Measurements from ENCODE around the gene ENOSF1. TPM values are rescaled to one million over a fixed set of nuclear protein-coding genes. Genes with fewer than 3 reads are reported as not detected.

The ENOSF1 gene
- total RNA-seq, 1 experiment from 2014 or later: 44.6 TPM

GRCh38 chr18:754656-755055 is 42.2 kb upstream of the ENOSF1 start:
- no peak for DNase-seq (ENCODE audit: low spot score)
- Mint-ChIP-seq H3K4me3 (no peak overlapping the region), H3K9me3 (no peaks in the 10 kb centered on the region), H3K36me3 (peaks cover 14% of the 10 kb centered on the region), H3K27ac (no peak overlapping the region), H3K27me3 (ENCODE audit: low read depth) (no peaks in the 10 kb centered on the region), H3K4me1 (no peaks in the 10 kb centered on the region)
- CTCF ChIA-PET: interaction anchor here (1.0 to 1.3 kb wide), 3 partner anchors 76 to 130 kb away, joined by 3 read pairs; no protein-coding TSS in a partner anchor
- ATAC-seq: no peak
- TF ChIP-seq E2F4 (CRISPR knock-in tag; IDR thresholded peaks at IDR 0.05; ENCODE audit: borderline replicate concordance, low read depth) (no peak), NR1H2 (CRISPR knock-in tag; IDR thresholded peaks at IDR 0.05) (no peak), ZNF423 (CRISPR knock-in tag; IDR thresholded peaks at IDR 0.05) (no peak), MAX (CRISPR knock-in tag; IDR thresholded peaks at IDR 0.05) (no peak), ZBTB21 (CRISPR knock-in tag; IDR thresholded peaks at IDR 0.05; ENCODE audit: borderline replicate concordance) (no peak)
- POLR2A ChIA-PET: no interaction called here

DNA sequence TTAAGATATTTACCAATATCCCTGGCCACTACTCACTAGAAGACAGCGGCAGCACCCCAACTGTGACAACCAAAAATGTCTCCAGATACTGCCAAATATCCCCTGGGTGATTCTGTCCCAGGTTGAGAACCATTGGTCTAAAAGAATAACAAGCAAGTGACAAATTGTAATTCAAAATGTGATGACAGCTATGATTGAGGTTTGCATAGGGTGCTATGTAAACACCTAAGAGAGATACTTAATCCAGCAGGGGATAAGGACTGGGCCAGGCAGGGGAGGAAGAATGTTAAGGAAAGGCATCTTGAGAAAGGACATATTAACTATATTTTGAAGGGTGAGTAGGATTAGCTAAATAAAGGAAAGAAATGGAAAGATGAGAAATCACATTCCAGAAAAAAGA is 38.0 kb upstream of the ENOSF1 start:
- Mint-ChIP-seq H3K9me3 (no peaks in the 10 kb centered on the region), H3K27me3 (ENCODE audit: low read depth) (no peaks in the 10 kb centered on the region), H3K36me3 (peaks cover 24% of the 10 kb centered on the region), H3K4me1 (no peaks in the 10 kb centered on the region), H3K4me3 (no peak overlapping the region), H3K27ac (no peak overlapping the region)
- ChIA-PET POLR2A (interaction anchor here (0.6 kb wide), 1 partner anchor 105 kb away, joined by 3 read pairs; no protein-coding TSS in a partner anchor), CTCF (no interaction called here)
- no peak for TF ChIP-seq ETV6 (CRISPR knock-in tag; IDR thresholded peaks at IDR 0.05)
- no peak for TF ChIP-seq MXD4 (CRISPR knock-in tag; IDR thresholded peaks at IDR 0.05; ENCODE audit: borderline replicate concordance)
- TF ChIP-seq, protein P1, sequence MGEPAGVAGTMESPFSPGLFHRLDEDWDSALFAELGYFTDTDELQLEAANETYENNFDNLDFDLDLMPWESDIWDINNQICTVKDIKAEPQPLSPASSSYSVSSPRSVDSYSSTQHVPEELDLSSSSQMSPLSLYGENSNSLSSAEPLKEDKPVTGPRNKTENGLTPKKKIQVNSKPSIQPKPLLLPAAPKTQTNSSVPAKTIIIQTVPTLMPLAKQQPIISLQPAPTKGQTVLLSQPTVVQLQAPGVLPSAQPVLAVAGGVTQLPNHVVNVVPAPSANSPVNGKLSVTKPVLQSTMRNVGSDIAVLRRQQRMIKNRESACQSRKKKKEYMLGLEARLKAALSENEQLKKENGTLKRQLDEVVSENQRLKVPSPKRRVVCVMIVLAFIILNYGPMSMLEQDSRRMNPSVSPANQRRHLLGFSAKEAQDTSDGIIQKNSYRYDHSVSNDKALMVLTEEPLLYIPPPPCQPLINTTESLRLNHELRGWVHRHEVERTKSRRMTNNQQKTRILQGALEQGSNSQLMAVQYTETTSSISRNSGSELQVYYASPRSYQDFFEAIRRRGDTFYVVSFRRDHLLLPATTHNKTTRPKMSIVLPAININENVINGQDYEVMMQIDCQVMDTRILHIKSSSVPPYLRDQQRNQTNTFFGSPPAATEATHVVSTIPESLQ (CRISPR knock-in tag; IDR thresholded peaks at IDR 0.05): no peak
- TF ChIP-seq, protein P2, sequence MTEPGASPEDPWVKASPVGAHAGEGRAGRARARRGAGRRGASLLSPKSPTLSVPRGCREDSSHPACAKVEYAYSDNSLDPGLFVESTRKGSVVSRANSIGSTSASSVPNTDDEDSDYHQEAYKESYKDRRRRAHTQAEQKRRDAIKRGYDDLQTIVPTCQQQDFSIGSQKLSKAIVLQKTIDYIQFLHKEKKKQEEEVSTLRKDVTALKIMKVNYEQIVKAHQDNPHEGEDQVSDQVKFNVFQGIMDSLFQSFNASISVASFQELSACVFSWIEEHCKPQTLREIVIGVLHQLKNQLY (CRISPR knock-in tag; IDR thresholded peaks at IDR 0.05): no peak
- TF ChIP-seq, protein P3, sequence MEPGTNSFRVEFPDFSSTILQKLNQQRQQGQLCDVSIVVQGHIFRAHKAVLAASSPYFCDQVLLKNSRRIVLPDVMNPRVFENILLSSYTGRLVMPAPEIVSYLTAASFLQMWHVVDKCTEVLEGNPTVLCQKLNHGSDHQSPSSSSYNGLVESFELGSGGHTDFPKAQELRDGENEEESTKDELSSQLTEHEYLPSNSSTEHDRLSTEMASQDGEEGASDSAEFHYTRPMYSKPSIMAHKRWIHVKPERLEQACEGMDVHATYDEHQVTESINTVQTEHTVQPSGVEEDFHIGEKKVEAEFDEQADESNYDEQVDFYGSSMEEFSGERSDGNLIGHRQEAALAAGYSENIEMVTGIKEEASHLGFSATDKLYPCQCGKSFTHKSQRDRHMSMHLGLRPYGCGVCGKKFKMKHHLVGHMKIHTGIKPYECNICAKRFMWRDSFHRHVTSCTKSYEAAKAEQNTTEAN (CRISPR knock-in tag; IDR thresholded peaks at IDR 0.05): no peak
- TF ChIP-seq ZNF219 (CRISPR knock-in tag; IDR thresholded peaks at IDR 0.05; ENCODE audit: borderline replicate concordance): no peak
- no peak for TF ChIP-seq TEAD4 (CRISPR knock-in tag; IDR thresholded peaks at IDR 0.05)
- DNase-seq (ENCODE audit: low spot score) (no peak), ATAC-seq (no peak)

- Mint-ChIP-seq H3K4me1 (no peaks in the 10 kb centered on the region), H3K36me3 (peaks cover 32% of the 10 kb centered on the region), H3K9me3 (no peaks in the 10 kb centered on the region), H3K27ac (no peak overlapping the region), H3K27me3 (ENCODE audit: low read depth) (no peaks in the 10 kb centered on the region), H3K4me3 (no peak overlapping the region)
- CTCF ChIA-PET: interaction anchor here (0.7 kb wide), 1 partner anchor 87 kb away, joined by 3 read pairs; no protein-coding TSS in a partner anchor
- ATAC-seq (no peak), DNase-seq (ENCODE audit: low spot score) (no peak)
- POLR2A ChIA-PET: no interaction called here
- no peak for TF ChIP-seq CREM (CRISPR knock-in tag; IDR thresholded peaks at IDR 0.05)
- TF ChIP-seq, protein P4, sequence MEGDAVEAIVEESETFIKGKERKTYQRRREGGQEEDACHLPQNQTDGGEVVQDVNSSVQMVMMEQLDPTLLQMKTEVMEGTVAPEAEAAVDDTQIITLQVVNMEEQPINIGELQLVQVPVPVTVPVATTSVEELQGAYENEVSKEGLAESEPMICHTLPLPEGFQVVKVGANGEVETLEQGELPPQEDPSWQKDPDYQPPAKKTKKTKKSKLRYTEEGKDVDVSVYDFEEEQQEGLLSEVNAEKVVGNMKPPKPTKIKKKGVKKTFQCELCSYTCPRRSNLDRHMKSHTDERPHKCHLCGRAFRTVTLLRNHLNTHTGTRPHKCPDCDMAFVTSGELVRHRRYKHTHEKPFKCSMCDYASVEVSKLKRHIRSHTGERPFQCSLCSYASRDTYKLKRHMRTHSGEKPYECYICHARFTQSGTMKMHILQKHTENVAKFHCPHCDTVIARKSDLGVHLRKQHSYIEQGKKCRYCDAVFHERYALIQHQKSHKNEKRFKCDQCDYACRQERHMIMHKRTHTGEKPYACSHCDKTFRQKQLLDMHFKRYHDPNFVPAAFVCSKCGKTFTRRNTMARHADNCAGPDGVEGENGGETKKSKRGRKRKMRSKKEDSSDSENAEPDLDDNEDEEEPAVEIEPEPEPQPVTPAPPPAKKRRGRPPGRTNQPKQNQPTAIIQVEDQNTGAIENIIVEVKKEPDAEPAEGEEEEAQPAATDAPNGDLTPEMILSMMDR (IDR thresholded peaks at IDR 0.05): no peak
- TF ChIP-seq ATF1 (CRISPR knock-in tag; IDR thresholded peaks at IDR 0.05): no peak
- no peak for TF ChIP-seq ZNF121 (CRISPR knock-in tag; IDR thresholded peaks at IDR 0.05)
- TF ChIP-seq ZNF219 (CRISPR knock-in tag; IDR thresholded peaks at IDR 0.05; ENCODE audit: borderline replicate concordance): no peak
- no peak for TF ChIP-seq ZNF671 (CRISPR knock-in tag; IDR thresholded peaks at IDR 0.05)
- TF ChIP-seq ZNF317 (CRISPR knock-in tag; IDR thresholded peaks at IDR 0.05; ENCODE audit: borderline replicate concordance, low read depth): no peak
- TF ChIP-seq NR2C2 (CRISPR knock-in tag; IDR thresholded peaks at IDR 0.05): no peak
These were observed 32.6 kb upstream of the ENOSF1 start for GRCh38 chr18:744832-745597.

Data from WTC11 (cell line).